ENCODE data around the gene CAMTA1. TPM values are rescaled to one million over a fixed set of nuclear protein-coding genes. Genes with fewer than 3 reads are reported as not detected.

The CAMTA1 gene
- total and polyA plus RNA-seq, 9 of the 15 experiments (the other 6 are each of a cell fraction or from before 2014, with no cell fraction given), result 43.9 to 161 (median 65.9) TPM

GRCh38 chr1:7784492-7785071 lies 999.3 kb downstream of the CAMTA1 start (continued):
- TF ChIP-seq STAT6 (CRISPR knock-in tag; IDR thresholded peaks at IDR 0.05) (0 out of 2 replicates have a peak, but pooled peaks have one; percentile 38), CBX3 (IDR thresholded peaks at IDR 0.05; ENCODE audit: borderline replicate concordance in 1 of 2, low read length in 2 of 2) (peak in 1 of 2 experiments; percentile 64; a peak in 1 of 3 replicates), POLR2G (IDR thresholded peaks at IDR 0.05; ENCODE audit: low read depth, low read length) (0 out of 2 replicates have a peak, but pooled peaks have one; percentile 34)
- TF ChIP-seq, protein P1, sequence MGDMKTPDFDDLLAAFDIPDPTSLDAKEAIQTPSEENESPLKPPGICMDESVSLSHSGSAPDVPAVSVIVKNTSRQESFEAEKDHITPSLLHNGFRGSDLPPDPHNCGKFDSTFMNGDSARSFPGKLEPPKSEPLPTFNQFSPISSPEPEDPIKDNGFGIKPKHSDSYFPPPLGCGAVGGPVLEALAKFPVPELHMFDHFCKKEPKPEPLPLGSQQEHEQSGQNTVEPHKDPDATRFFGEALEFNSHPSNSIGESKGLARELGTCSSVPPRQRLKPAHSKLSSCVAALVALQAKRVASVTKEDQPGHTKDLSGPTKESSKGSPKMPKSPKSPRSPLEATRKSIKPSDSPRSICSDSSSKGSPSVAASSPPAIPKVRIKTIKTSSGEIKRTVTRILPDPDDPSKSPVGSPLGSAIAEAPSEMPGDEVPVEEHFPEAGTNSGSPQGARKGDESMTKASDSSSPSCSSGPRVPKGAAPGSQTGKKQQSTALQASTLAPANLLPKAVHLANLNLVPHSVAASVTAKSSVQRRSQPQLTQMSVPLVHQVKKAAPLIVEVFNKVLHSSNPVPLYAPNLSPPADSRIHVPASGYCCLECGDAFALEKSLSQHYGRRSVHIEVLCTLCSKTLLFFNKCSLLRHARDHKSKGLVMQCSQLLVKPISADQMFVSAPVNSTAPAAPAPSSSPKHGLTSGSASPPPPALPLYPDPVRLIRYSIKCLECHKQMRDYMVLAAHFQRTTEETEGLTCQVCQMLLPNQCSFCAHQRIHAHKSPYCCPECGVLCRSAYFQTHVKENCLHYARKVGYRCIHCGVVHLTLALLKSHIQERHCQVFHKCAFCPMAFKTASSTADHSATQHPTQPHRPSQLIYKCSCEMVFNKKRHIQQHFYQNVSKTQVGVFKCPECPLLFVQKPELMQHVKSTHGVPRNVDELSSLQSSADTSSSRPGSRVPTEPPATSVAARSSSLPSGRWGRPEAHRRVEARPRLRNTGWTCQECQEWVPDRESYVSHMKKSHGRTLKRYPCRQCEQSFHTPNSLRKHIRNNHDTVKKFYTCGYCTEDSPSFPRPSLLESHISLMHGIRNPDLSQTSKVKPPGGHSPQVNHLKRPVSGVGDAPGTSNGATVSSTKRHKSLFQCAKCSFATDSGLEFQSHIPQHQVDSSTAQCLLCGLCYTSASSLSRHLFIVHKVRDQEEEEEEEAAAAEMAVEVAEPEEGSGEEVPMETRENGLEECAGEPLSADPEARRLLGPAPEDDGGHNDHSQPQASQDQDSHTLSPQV (IDR thresholded peaks at IDR 0.05), result 0 out of 2 replicates have a peak, but pooled peaks have one; percentile 9
